H9 (cell line): ENCODE data around the gene METTL21C. TPM values are rescaled to one million over a fixed set of nuclear protein-coding genes. Genes with fewer than 3 reads are reported as not detected.

Experiments
- DNase-seq: peaks from one replicate; pipeline ENCODE4 v3.0.0-alpha.2; 2017
- H2AFZ ChIP-seq: one replicate; pipeline ENCODE4 v1.6.1; 2013; ENCODE audit warnings: mild to moderate bottlenecking, low read length, control low read depth, moderate library complexity
- H2AK5ac ChIP-seq: 2 replicates; pipeline ENCODE4 v1.6.1; 2013; ENCODE audit warnings: low read length, control low read depth, mixed read lengths; ENCODE audit not compliant: insufficient read length
- H2BK120ac ChIP-seq: one replicate; pipeline ENCODE4 v1.6.1; 2013; ENCODE audit warnings: low read depth, mild to moderate bottlenecking, low read length, control low read depth, inconsistent platforms; ENCODE audit not compliant: poor library complexity, severe bottlenecking
- H2BK12ac ChIP-seq: 2 replicates; pipeline ENCODE4 v1.6.1; 2013; ENCODE audit warnings: low read length, control low read depth, mixed read lengths, low read depth; ENCODE audit not compliant: insufficient read length
- H2BK15ac ChIP-seq: 2 replicates; pipeline ENCODE4 v1.6.1; 2013; ENCODE audit warnings: low read depth, low read length, control low read depth
- H2BK20ac ChIP-seq: one replicate; pipeline ENCODE4 v1.6.1; 2013; ENCODE audit warnings: low read depth, mild to moderate bottlenecking, low read length, control low read depth, inconsistent platforms; ENCODE audit not compliant: poor library complexity, severe bottlenecking
- H2BK5ac ChIP-seq: 2 replicates; pipeline ENCODE4 v1.6.1; 2013; ENCODE audit warnings: low read length, control low read depth, mixed read lengths; ENCODE audit not compliant: insufficient read length
- H3K14ac ChIP-seq: 2 replicates; pipeline ENCODE4 v1.6.1; 2013; ENCODE audit warnings: low read length, control low read depth; ENCODE audit not compliant: insufficient read depth
- H3K18ac ChIP-seq: 2 replicates; pipeline ENCODE4 v1.6.1; 2013; ENCODE audit warnings: low read depth, mild to moderate bottlenecking, mixed read lengths, low read length, control low read depth; ENCODE audit not compliant: insufficient read length
- H3K23ac ChIP-seq: 2 replicates; pipeline ENCODE4 v1.6.1; 2013; ENCODE audit warnings: low read length, control low read depth, mixed read lengths, low read depth; ENCODE audit not compliant: insufficient read length
- H3K23me2 ChIP-seq: 2 replicates; pipeline ENCODE4 v1.6.1; 2013; ENCODE audit warnings: low read depth, mild to moderate bottlenecking, mixed read lengths, low read length, control low read depth; ENCODE audit not compliant: insufficient read length, poor library complexity, severe bottlenecking
- H3K27ac ChIP-seq: 2 replicates; pipeline ENCODE4 v1.5.1; 2013; ENCODE audit warnings: low read length, control low read depth, mixed read lengths, low read depth; ENCODE audit not compliant: insufficient read length
- H3K27me3 ChIP-seq: 2 replicates; pipeline ENCODE4 v1.6.1; 2013; ENCODE audit warnings: low read length, control low read depth, inconsistent platforms; ENCODE audit not compliant: insufficient read depth
- H3K4ac ChIP-seq: 2 replicates; pipeline ENCODE4 v1.6.1; 2013; ENCODE audit warnings: low read depth, mild to moderate bottlenecking, control low read depth, inconsistent platforms, low read length, moderate library complexity
- H3K4me1 ChIP-seq: 2 replicates; pipeline ENCODE4 v1.6.1; 2013; ENCODE audit warnings: low read length, control low read depth, inconsistent platforms; ENCODE audit not compliant: insufficient read depth
- H3K4me2 ChIP-seq: 2 replicates; pipeline ENCODE4 v1.6.1; 2013; ENCODE audit warnings: low read length, control low read depth, mixed read lengths; ENCODE audit not compliant: insufficient read length, insufficient read depth
- H3K56ac ChIP-seq: 2 replicates; pipeline ENCODE4 v1.6.1; 2013; ENCODE audit warnings: low read depth, mild to moderate bottlenecking, mixed read lengths, low read length, control low read depth; ENCODE audit not compliant: insufficient read length
- H3K79me1 ChIP-seq: 2 replicates; pipeline ENCODE4 v1.6.1; 2013; ENCODE audit warnings: low read depth, mild to moderate bottlenecking, moderate library complexity, low read length, control low read depth, inconsistent platforms; ENCODE audit not compliant: insufficient read depth, poor library complexity, severe bottlenecking
- H3K79me2 ChIP-seq: 2 replicates; pipeline ENCODE4 v1.6.1; 2013; ENCODE audit warnings: low read length, control low read depth, inconsistent platforms; ENCODE audit not compliant: insufficient read depth
- H3K9ac ChIP-seq: 2 replicates; pipeline ENCODE4 v1.6.1; 2013; ENCODE audit warnings: low read length, control low read depth, mixed read lengths; ENCODE audit not compliant: insufficient read length; ENCODE audit errors: extremely low read depth
- H3K9me3 ChIP-seq: one replicate; pipeline ENCODE4 v1.6.1; 2013; ENCODE audit warnings: low read depth, low read length, inconsistent platforms; ENCODE audit not compliant: control insufficient read depth
- H3T11ph ChIP-seq: one replicate; pipeline ENCODE4 v1.6.1; 2013; ENCODE audit warnings: mild to moderate bottlenecking, low read length, control low read depth, inconsistent platforms
- H4K20me1 ChIP-seq: one replicate; pipeline ENCODE4 v1.6.1; 2013; ENCODE audit not compliant: control insufficient read depth, insufficient read length, insufficient read depth
- H4K5ac ChIP-seq: 2 replicates; pipeline ENCODE4 v1.6.1; 2013; ENCODE audit warnings: low read depth, mild to moderate bottlenecking, mixed read lengths, low read length, control low read depth; ENCODE audit not compliant: insufficient read length
- H4K8ac ChIP-seq: replicated peaks from 2 replicates; pipeline ENCODE4 v1.6.1; 2013; ENCODE audit warnings: low read length, control low read depth, mixed read lengths, low read depth; ENCODE audit not compliant: insufficient read length
- H4K91ac ChIP-seq: 2 replicates; pipeline ENCODE4 v1.6.1; 2013; ENCODE audit warnings: low read depth, mild to moderate bottlenecking, moderate library complexity, mixed read lengths, low read length, control low read depth; ENCODE audit not compliant: insufficient read length
- H3K27ac Mint-ChIP-seq, 3 experiments: 2 replicates in 2 of 3; 3 replicates in 1 of 3; pipeline ENCODE4 v1.8.0; 2020 to 2021; ENCODE audit warnings: mixed read lengths in 3 of 3, mild to moderate bottlenecking in 1 of 3, moderate library complexity in 1 of 3
- H3K27me3 Mint-ChIP-seq: 2 replicates; pipeline ENCODE4 v1.8.0; 2021; ENCODE audit warnings: low read depth, mild to moderate bottlenecking, moderate library complexity, mixed read lengths
- H3K36me3 Mint-ChIP-seq, 3 experiments: 2 replicates in 2 of 3; 3 replicates in 1 of 3; pipeline ENCODE4 v1.8.0; 2020 to 2021; ENCODE audit warnings: low read depth in 3 of 3, mixed read lengths in 3 of 3; ENCODE audit not compliant: insufficient read depth in 1 of 3
- H3K4me1 Mint-ChIP-seq, 2 experiments: 2 replicates each; pipeline ENCODE4 v1.8.0; 2020; ENCODE audit warnings: mixed read lengths in 2 of 2
- H3K4me3 Mint-ChIP-seq, 2 experiments: 2 replicates in 1 of 2; 3 replicates in 1 of 2; pipeline ENCODE4 v1.8.0; 2020 to 2021; ENCODE audit warnings: mild to moderate bottlenecking in 2 of 2, mixed read lengths in 2 of 2, moderate library complexity in 1 of 2
- H3K9me3 Mint-ChIP-seq, 2 experiments: 2 replicates in 1 of 2; 3 replicates in 1 of 2; pipeline ENCODE4 v1.8.0; 2020; ENCODE audit warnings: mild to moderate bottlenecking in 2 of 2, mixed read lengths in 2 of 2, moderate library complexity in 1 of 2
- total RNA-seq: library from RNA; stranded (reverse); gene quantifications from 2 replicates; pipeline ENCODE4 v1.2.1, GENCODE V29; 2021
- TF ChIP-seq, protein P1 (sequence below): fragments of 200-600 bp; sonication (generic); conservative IDR thresholded peaks from 3 replicates; pipeline ENCODE4 v1.8.0; 2021; ENCODE audit warnings: antibody characterized with exemption, mild to moderate bottlenecking

METTL21C gene
- total RNA-seq, 1 experiment from 2014 or later, result not detected

GRCh38 chr13:102742506-102742905, 47.7 kb upstream of the METTL21C start:
- Histone ChIP-seq H3K14ac (no peak overlapping the region), H3K23me2 (no peaks in the 10 kb centered on the region), H2AK5ac (no peak overlapping the region), H2AFZ (no peak overlapping the region), H3K9me3 (no peaks in the 10 kb centered on the region), H3T11ph (no peak overlapping the region), H2BK5ac (no peak overlapping the region), H2BK15ac (no peak overlapping the region), H3K4ac (no peak overlapping the region), H3K27ac (no peak overlapping the region), H2BK20ac (no peak overlapping the region), H3K27me3 (no peaks in the 10 kb centered on the region), H3K4me1 (no peaks in the 10 kb centered on the region), H3K56ac (no peak overlapping the region), H3K9ac (no peak overlapping the region), H4K20me1 (no peaks in the 10 kb centered on the region), H3K23ac (no peak overlapping the region), H4K5ac (no peak overlapping the region), H2BK12ac (no peak overlapping the region), H2BK120ac (no peak overlapping the region), H4K8ac (no peak overlapping the region), H4K91ac (no peak overlapping the region), H3K79me2 (no peaks in the 10 kb centered on the region), H3K18ac (no peak overlapping the region), H3K79me1 (no peaks in the 10 kb centered on the region), H3K4me2 (no peak overlapping the region)
- peaks cover 7 to 11% of the 10 kb centered on the region in 2 experiments; a peak in 4 of 5 replicates for H3K9me3 Mint-ChIP-seq
- no peaks in the 10 kb centered on the region; a peak in 1 of 7 replicates for H3K36me3 Mint-ChIP-seq
- no peaks in the 10 kb centered on the region for H3K4me1 Mint-ChIP-seq
- TF ChIP-seq, protein P1, sequence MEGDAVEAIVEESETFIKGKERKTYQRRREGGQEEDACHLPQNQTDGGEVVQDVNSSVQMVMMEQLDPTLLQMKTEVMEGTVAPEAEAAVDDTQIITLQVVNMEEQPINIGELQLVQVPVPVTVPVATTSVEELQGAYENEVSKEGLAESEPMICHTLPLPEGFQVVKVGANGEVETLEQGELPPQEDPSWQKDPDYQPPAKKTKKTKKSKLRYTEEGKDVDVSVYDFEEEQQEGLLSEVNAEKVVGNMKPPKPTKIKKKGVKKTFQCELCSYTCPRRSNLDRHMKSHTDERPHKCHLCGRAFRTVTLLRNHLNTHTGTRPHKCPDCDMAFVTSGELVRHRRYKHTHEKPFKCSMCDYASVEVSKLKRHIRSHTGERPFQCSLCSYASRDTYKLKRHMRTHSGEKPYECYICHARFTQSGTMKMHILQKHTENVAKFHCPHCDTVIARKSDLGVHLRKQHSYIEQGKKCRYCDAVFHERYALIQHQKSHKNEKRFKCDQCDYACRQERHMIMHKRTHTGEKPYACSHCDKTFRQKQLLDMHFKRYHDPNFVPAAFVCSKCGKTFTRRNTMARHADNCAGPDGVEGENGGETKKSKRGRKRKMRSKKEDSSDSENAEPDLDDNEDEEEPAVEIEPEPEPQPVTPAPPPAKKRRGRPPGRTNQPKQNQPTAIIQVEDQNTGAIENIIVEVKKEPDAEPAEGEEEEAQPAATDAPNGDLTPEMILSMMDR, result no peak
- H3K27me3 Mint-ChIP-seq, result peaks cover 14% of the 10 kb centered on the region
- H3K4me3 Mint-ChIP-seq, result no peak overlapping the region
- no peak for DNase-seq
- no peak overlapping the region for H3K27ac Mint-ChIP-seq
